Activated naive CD4-positive, alpha-beta T cell treated with anti-CD3 and anti-CD28 coated beads, Interleukin-2, amount 50 U/mL, for 72 hours (primary cell): ENCODE data around the gene DPCD. TPM values are rescaled to one million over a fixed set of nuclear protein-coding genes. Genes with fewer than 3 reads are reported as not detected.
A peak's percentile ranks its signal among the peaks of the same experiment; 100 is the strongest.

ENCODE experiments used
- ATAC-seq, 2 donors: fragments of 150-1000 bp; cut with Tn5 transposase; 2 replicates each; pipeline ENCODE4 v1.10.0; 2021; ENCODE audit warnings: mild to moderate bottlenecking in 2 of 2, moderate library complexity in 2 of 2
- DNase-seq, 2 donors: peaks; one replicate each; pipeline ENCODE4 v3.0.0; 2021 to 2022; ENCODE audit warnings: low spot score in 2 of 2
- H3K27ac Mint-ChIP-seq, 2 donors: one replicate each; pipeline ENCODE4 v1.8.0; 2022; ENCODE audit warnings: mild to moderate bottlenecking in 2 of 2, mixed read lengths in 2 of 2
- H3K36me3 Mint-ChIP-seq, 2 donors: one replicate each; pipeline ENCODE4 v1.8.0; 2022; ENCODE audit warnings: mixed read lengths in 2 of 2
- H3K9me3 Mint-ChIP-seq, 2 donors: one replicate each; pipeline ENCODE4 v1.8.0; 2022; ENCODE audit warnings: mixed read lengths in 2 of 2
- total RNA-seq, 2 donors: library from RNA; stranded (reverse); gene quantifications; one replicate each; pipeline ENCODE4 v1.2.3, GENCODE V29; 2022

The DPCD gene
- total RNA-seq, 2 donors from 2014 or later: 3.1 to 23.9 TPM

GRCh38 chr10:101564490-101564991, 23.6 kb upstream of the DPCD start:
- no peaks in the 10 kb centered on the region for H3K36me3 Mint-ChIP-seq
- no peak overlapping the region for H3K27ac Mint-ChIP-seq
- H3K9me3 Mint-ChIP-seq: no peaks in the 10 kb centered on the region
- DNase-seq: peak in 1 of 2 donors; percentile 31
- no peak for ATAC-seq

- Mint-ChIP-seq H3K36me3 (no peaks in the 10 kb centered on the region), H3K27ac (no peak overlapping the region), H3K9me3 (no peaks in the 10 kb centered on the region)
- ATAC-seq (no peak), DNase-seq (peak in 1 of 2 donors; percentile 44)
These were observed 22.7 kb upstream of the DPCD start for GRCh38 chr10:101565370-101565900.

GRCh38 chr10:101565936-101566332, 22.2 kb upstream of the DPCD start:
- DNase-seq (peak in 1 of 2 donors; percentile 4), ATAC-seq (no peak)
- no peaks in the 10 kb centered on the region for H3K9me3 Mint-ChIP-seq
- no peak overlapping the region for H3K27ac Mint-ChIP-seq
- no peaks in the 10 kb centered on the region for H3K36me3 Mint-ChIP-seq

- H3K36me3 Mint-ChIP-seq: no peaks in the 10 kb centered on the region
- ATAC-seq (peak in 1 of 2 donors; percentile 0), DNase-seq (peak in 1 of 2 donors; percentile 47)
- no peaks in the 10 kb centered on the region for H3K9me3 Mint-ChIP-seq
- no peak overlapping the region for H3K27ac Mint-ChIP-seq
These were observed 21.6 kb upstream of the DPCD start for GRCh38 chr10:101566333-101567164.

GRCh38 chr10:101567165-101568006, 20.7 kb upstream of the DPCD start:
- no peaks in the 10 kb centered on the region for H3K36me3 Mint-ChIP-seq
- no peak for DNase-seq
- no peaks in the 10 kb centered on the region for H3K9me3 Mint-ChIP-seq
- H3K27ac Mint-ChIP-seq: no peak overlapping the region
- peak; percentile 15 to 50 for ATAC-seq

GRCh38 chr10:101568054-101568745, 19.9 kb upstream of the DPCD start:
- DNase-seq (peak in 1 of 2 donors; percentile 31), ATAC-seq (no peak)
- Mint-ChIP-seq H3K36me3 (no peaks in the 10 kb centered on the region), H3K9me3 (no peaks in the 10 kb centered on the region), H3K27ac (no peak overlapping the region)

- Mint-ChIP-seq H3K27ac (no peak overlapping the region), H3K36me3 (no peaks in the 10 kb centered on the region), H3K9me3 (no peaks in the 10 kb centered on the region)
- DNase-seq (no peak), ATAC-seq (no peak)
These were observed 18.8 kb upstream of the DPCD start for GRCh38 chr10:101569323-101569621.

- Mint-ChIP-seq H3K36me3 (no peaks in the 10 kb centered on the region), H3K27ac (no peak overlapping the region), H3K9me3 (no peaks in the 10 kb centered on the region)
- ATAC-seq (peak; percentile 82 to 91), DNase-seq (peak; percentile 70 to 89)
These were observed 18.3 kb upstream of the DPCD start for GRCh38 chr10:101569622-101570427.

- no peaks in the 10 kb centered on the region for H3K9me3 Mint-ChIP-seq
- H3K36me3 Mint-ChIP-seq: no peaks in the 10 kb centered on the region
These were observed 17.5 kb upstream of the DPCD start for GRCh38 chr10:101570428-101571270.

GRCh38 chr10:101571271-101571925, 16.7 kb upstream of the DPCD start:
- Mint-ChIP-seq H3K9me3 (no peaks in the 10 kb centered on the region), H3K36me3 (no peaks in the 10 kb centered on the region), H3K27ac (no peak overlapping the region)
- ATAC-seq (no peak), DNase-seq (no peak)

More at GRCh38 chr10:101570428-101571270, 17.5 kb upstream of the DPCD start:
- DNase-seq (no peak), ATAC-seq (peak in 1 of 2 donors; percentile 14)
- no peak overlapping the region for H3K27ac Mint-ChIP-seq

- H3K9me3 Mint-ChIP-seq: no peaks in the 10 kb centered on the region
- H3K27ac Mint-ChIP-seq: no peak overlapping the region
- no peak for ATAC-seq
- no peaks in the 10 kb centered on the region for H3K36me3 Mint-ChIP-seq
- no peak for DNase-seq
These were observed 16.0 kb upstream of the DPCD start for GRCh38 chr10:101572126-101572525.

GRCh38 chr10:101572785-101573184, 15.3 kb upstream of the DPCD start:
- no peak overlapping the region for H3K27ac Mint-ChIP-seq
- no peaks in the 10 kb centered on the region for H3K36me3 Mint-ChIP-seq
- ATAC-seq: no peak

GRCh38 chr10:101573885-101574753, 14.0 kb upstream of the DPCD start:
- H3K27ac Mint-ChIP-seq: no peak overlapping the region
- no peak for ATAC-seq

More at GRCh38 chr10:101572785-101573184, 15.3 kb upstream of the DPCD start:
- DNase-seq: no peak
- no peaks in the 10 kb centered on the region for H3K9me3 Mint-ChIP-seq

GRCh38 chr10:101575091-101575490, 13.0 kb upstream of the DPCD start:
- DNase-seq (no peak), ATAC-seq (no peak)
- Mint-ChIP-seq H3K27ac (no peak overlapping the region), H3K9me3 (no peaks in the 10 kb centered on the region), H3K36me3 (no peaks in the 10 kb centered on the region)

More at GRCh38 chr10:101573885-101574753, 14.0 kb upstream of the DPCD start:
- H3K9me3 Mint-ChIP-seq: no peaks in the 10 kb centered on the region
- no peak for DNase-seq
- H3K36me3 Mint-ChIP-seq: no peaks in the 10 kb centered on the region
